Karpas-422 (cell line): Measurements from ENCODE around the gene PPP2R2D. TPM values are rescaled to one million over a fixed set of nuclear protein-coding genes. Genes with fewer than 3 reads are reported as not detected.

Experiments used
- DNase-seq: peaks from one replicate; pipeline ENCODE4 v3.0.0-alpha.2; 2015
- H2AFZ ChIP-seq: fragments of 200-600 bp; sonication (generic); 2 replicates; pipeline ENCODE4 v1.6.1; 2014; ENCODE audit warnings: antibody characterized with exemption, low read length, mixed read lengths
- H3K27ac ChIP-seq: fragments of 200-600 bp; sonication (generic); 2 replicates; pipeline ENCODE4 v1.5.1; 2014; ENCODE audit warnings: mild to moderate bottlenecking, low read length, moderate library complexity
- H3K27me3 ChIP-seq: fragments of 200-600 bp; sonication (generic); 2 replicates; pipeline ENCODE4 v1.6.1; 2014; ENCODE audit warnings: low read length, mixed read lengths
- H3K36me3 ChIP-seq: fragments of 200-600 bp; sonication (generic); 2 replicates; pipeline ENCODE4 v1.6.1; 2014; ENCODE audit warnings: low read length, mixed read lengths; ENCODE audit not compliant: insufficient read depth
- H3K4me1 ChIP-seq: fragments of 200-600 bp; sonication (generic); 2 replicates; pipeline ENCODE4 v1.6.1; 2014; ENCODE audit warnings: mild to moderate bottlenecking, low read length, mixed read lengths
- H3K4me2 ChIP-seq: fragments of 200-600 bp; sonication (generic); 2 replicates; pipeline ENCODE4 v1.6.1; 2014; ENCODE audit warnings: low read length, low read depth, mild to moderate bottlenecking; ENCODE audit not compliant: poor library complexity, severe bottlenecking
- H3K4me3 ChIP-seq: fragments of 200-600 bp; sonication (generic); 2 replicates; pipeline ENCODE4 v1.5.1; 2014; ENCODE audit warnings: mild to moderate bottlenecking, antibody characterized with exemption, low read length, mixed read lengths
- H3K79me2 ChIP-seq: fragments of 200-600 bp; sonication (generic); 2 replicates; pipeline ENCODE4 v1.6.1; 2014; ENCODE audit warnings: mild to moderate bottlenecking, low read length, mixed read lengths
- H3K9ac ChIP-seq: fragments of 200-600 bp; sonication (generic); 2 replicates; pipeline ENCODE4 v1.6.0; 2014; ENCODE audit warnings: low read length
- H3K9me2 ChIP-seq: fragments of 200-600 bp; sonication (generic), shearing (Covaris generic); replicated peaks from 2 replicates; pipeline ENCODE4 v1.6.0; 2014; ENCODE audit warnings: mild to moderate bottlenecking, low read length, moderate library complexity; ENCODE audit not compliant: insufficient read depth
- H3K9me3 ChIP-seq: fragments of 300-700, 200-600 bp; sonication (generic); 2 replicates; pipeline ENCODE4 v1.6.1; 2014; ENCODE audit warnings: low read length, mixed read lengths
- H4K20me1 ChIP-seq: fragments of 200-600 bp; sonication (generic); 2 replicates; pipeline ENCODE4 v1.6.1; 2014; ENCODE audit warnings: mild to moderate bottlenecking, antibody characterized with exemption, low read length, low read depth; ENCODE audit not compliant: insufficient read depth
- total RNA-seq: library from RNA; depleted of rRNA; stranded (reverse); fragments of >200 nt; shearing (Covaris generic); gene quantifications from 2 replicates; pipeline ENCODE4 v1.2.3, GENCODE V29; 2014; ENCODE audit warnings: low replicate concordance

The PPP2R2D gene
- total RNA-seq, 1 experiment from 2014 or later = 32.9 TPM

GRCh38 chr10:131929122-131929845, 28.5 kb downstream of the PPP2R2D start:
- H4K20me1 ChIP-seq = peaks cover 12% of the 10 kb centered on the region; the same call in 1 of the 2 replicates
- no peaks in the 10 kb centered on the region for H3K4me1 ChIP-seq
- H2AFZ ChIP-seq = no peak overlapping the region
- H3K27ac ChIP-seq = no peak overlapping the region
- H3K4me2 ChIP-seq = no peak overlapping the region
- peaks cover 99% of the 10 kb centered on the region for H3K79me2 ChIP-seq
- DNase-seq = no peak
- peaks cover 5% of the 10 kb centered on the region; the same call in 1 of the 2 replicates for H3K9me3 ChIP-seq
- no peak overlapping the region for H3K9ac ChIP-seq
- no peak overlapping the region for H3K4me3 ChIP-seq
- no peaks in the 10 kb centered on the region for H3K27me3 ChIP-seq
- no peaks in the 10 kb centered on the region; the same call in 1 of the 2 replicates for H3K36me3 ChIP-seq
- no peaks in the 10 kb centered on the region for H3K9me2 ChIP-seq

- H3K9me3 ChIP-seq = peaks cover under 1% of the 10 kb centered on the region; the same call in 1 of the 2 replicates
- no peak overlapping the region for H3K4me2 ChIP-seq
- H3K9me2 ChIP-seq = no peaks in the 10 kb centered on the region
- H3K27me3 ChIP-seq = no peaks in the 10 kb centered on the region
- no peak for DNase-seq
- H2AFZ ChIP-seq = no peak overlapping the region
- no peaks in the 10 kb centered on the region for H3K4me1 ChIP-seq
- peaks cover 99% of the 10 kb centered on the region for H3K79me2 ChIP-seq
- H3K4me3 ChIP-seq = no peak overlapping the region
- no peaks in the 10 kb centered on the region; the same call in 1 of the 2 replicates for H3K36me3 ChIP-seq
- no peak overlapping the region for H3K9ac ChIP-seq
- H3K27ac ChIP-seq = no peak overlapping the region
- H4K20me1 ChIP-seq = peaks cover 12% of the 10 kb centered on the region; the same call in 1 of the 2 replicates
These were observed 29.3 kb downstream of the PPP2R2D start for GRCh38 chr10:131930150-131930549.

- no peak overlapping the region for H2AFZ ChIP-seq
- H3K4me2 ChIP-seq = no peak overlapping the region
- H3K9me2 ChIP-seq = no peaks in the 10 kb centered on the region
- H3K79me2 ChIP-seq = peaks cover 97% of the 10 kb centered on the region
- no peak for DNase-seq
- H3K27me3 ChIP-seq = no peaks in the 10 kb centered on the region
- H3K27ac ChIP-seq = no peak overlapping the region
- no peak overlapping the region for H3K4me3 ChIP-seq
- H3K36me3 ChIP-seq = no peaks in the 10 kb centered on the region
- no peaks in the 10 kb centered on the region for H3K4me1 ChIP-seq
- peaks cover 12% of the 10 kb centered on the region; the same call in 1 of the 2 replicates for H4K20me1 ChIP-seq
- no peaks in the 10 kb centered on the region for H3K9me3 ChIP-seq
- no peak overlapping the region for H3K9ac ChIP-seq
These were observed 29.9 kb downstream of the PPP2R2D start for GRCh38 chr10:131930586-131931330.

- Histone ChIP-seq H3K9ac (no peak overlapping the region), H3K9me3 (no peaks in the 10 kb centered on the region), H2AFZ (no peak overlapping the region), H3K4me3 (no peak overlapping the region), H3K36me3 (no peaks in the 10 kb centered on the region), H4K20me1 (peaks cover 15% of the 10 kb centered on the region; the same call in 1 of the 2 replicates), H3K79me2 (peaks cover 95% of the 10 kb centered on the region), H3K27ac (no peak overlapping the region), H3K27me3 (no peaks in the 10 kb centered on the region), H3K9me2 (no peaks in the 10 kb centered on the region), H3K4me1 (no peaks in the 10 kb centered on the region), H3K4me2 (no peak overlapping the region)
- no peak for DNase-seq
These were observed 31.2 kb downstream of the PPP2R2D start for GRCh38 chr10:131931981-131932380.

- H2AFZ ChIP-seq = no peak overlapping the region
- H3K36me3 ChIP-seq = no peaks in the 10 kb centered on the region; the same call in 1 of the 2 replicates
- no peak overlapping the region for H3K9ac ChIP-seq
- no peak for DNase-seq
- no peaks in the 10 kb centered on the region for H3K27me3 ChIP-seq
- H3K9me3 ChIP-seq = no peaks in the 10 kb centered on the region
- peaks cover 91% of the 10 kb centered on the region for H3K79me2 ChIP-seq
- H3K4me1 ChIP-seq = no peaks in the 10 kb centered on the region
- H3K4me2 ChIP-seq = no peak overlapping the region
- H4K20me1 ChIP-seq = peaks cover 14% of the 10 kb centered on the region; the same call in 1 of the 2 replicates
- H3K4me3 ChIP-seq = no peak overlapping the region
- H3K27ac ChIP-seq = no peak overlapping the region
- no peaks in the 10 kb centered on the region for H3K9me2 ChIP-seq
These were observed 32.3 kb downstream of the PPP2R2D start for GRCh38 chr10:131933016-131933695.

GRCh38 chr10:131933696-131934086, 32.9 kb downstream of the PPP2R2D start:
- H3K4me2 ChIP-seq = no peak overlapping the region
- H4K20me1 ChIP-seq = peaks cover 14% of the 10 kb centered on the region; the same call in 1 of the 2 replicates
- H3K27ac ChIP-seq = no peak overlapping the region
- no peaks in the 10 kb centered on the region for H3K4me1 ChIP-seq
- H2AFZ ChIP-seq = no peak overlapping the region
- DNase-seq = no peak
- no peak overlapping the region for H3K9ac ChIP-seq
- no peaks in the 10 kb centered on the region for H3K9me3 ChIP-seq
- H3K4me3 ChIP-seq = no peak overlapping the region
- H3K9me2 ChIP-seq = no peaks in the 10 kb centered on the region
- peaks cover 89% of the 10 kb centered on the region for H3K79me2 ChIP-seq
- no peaks in the 10 kb centered on the region for H3K27me3 ChIP-seq
- H3K36me3 ChIP-seq = peaks cover 4% of the 10 kb centered on the region; the same call in 1 of the 2 replicates

GRCh38 chr10:131934769-131935168, 34.0 kb downstream of the PPP2R2D start:
- H2AFZ ChIP-seq = no peak overlapping the region
- DNase-seq = no peak
- H3K36me3 ChIP-seq = peaks cover 4% of the 10 kb centered on the region; the same call in 1 of the 2 replicates
- H3K4me3 ChIP-seq = no peak overlapping the region
- no peaks in the 10 kb centered on the region for H3K9me3 ChIP-seq
- peaks cover 79% of the 10 kb centered on the region for H3K79me2 ChIP-seq
- peaks cover 14% of the 10 kb centered on the region; the same call in 1 of the 2 replicates for H4K20me1 ChIP-seq
- no peak overlapping the region for H3K4me2 ChIP-seq
- H3K9me2 ChIP-seq = no peaks in the 10 kb centered on the region
- H3K9ac ChIP-seq = no peak overlapping the region
- H3K27ac ChIP-seq = no peak overlapping the region
- H3K4me1 ChIP-seq = no peaks in the 10 kb centered on the region
- no peaks in the 10 kb centered on the region for H3K27me3 ChIP-seq

- DNase-seq = no peak
- Histone ChIP-seq H2AFZ (no peak overlapping the region), H3K9ac (no peak overlapping the region), H3K9me3 (no peaks in the 10 kb centered on the region), H4K20me1 (peaks cover 14% of the 10 kb centered on the region; the same call in 1 of the 2 replicates), H3K4me2 (no peak overlapping the region), H3K9me2 (no peaks in the 10 kb centered on the region), H3K4me3 (no peak overlapping the region), H3K4me1 (no peaks in the 10 kb centered on the region), H3K27ac (no peak overlapping the region), H3K36me3 (peaks cover 4% of the 10 kb centered on the region; the same call in 1 of the 2 replicates), H3K79me2 (peaks cover 74% of the 10 kb centered on the region), H3K27me3 (no peaks in the 10 kb centered on the region)
These were observed 34.5 kb downstream of the PPP2R2D start for GRCh38 chr10:131935260-131935659.
